SU-DHL-6 (cell line): ENCODE measurements around the gene BCL2L11.

ENCODE experiments used
- H2AFZ ChIP-seq: fragments of 200-600 bp; sonication (generic); 2 replicates; pipeline ENCODE4 v1.6.1; 2014; ENCODE audit warnings: low read depth, mild to moderate bottlenecking, moderate library complexity, mixed read lengths, antibody characterized with exemption, low read length; ENCODE audit not compliant: severe bottlenecking
- H3F3A ChIP-seq: fragments of 200-600 bp; shearing (Covaris generic); 2 replicates; pipeline ENCODE4 v1.6.0; 2016; ENCODE audit warnings: antibody characterized with exemption, mild to moderate bottlenecking; ENCODE audit not compliant: insufficient read depth
- H3K27ac ChIP-seq: fragments of 200-600 bp; sonication (generic); 2 replicates; pipeline ENCODE4 v1.5.1; 2016; ENCODE audit warnings: low read depth, mild to moderate bottlenecking, low read length, moderate library complexity, mixed read lengths
- H3K27me3 ChIP-seq: fragments of 200-600 bp; sonication (generic), shearing (Covaris generic); 2 replicates; pipeline ENCODE4 v1.6.0; 2014; ENCODE audit warnings: mild to moderate bottlenecking, low read length
- H3K36me3 ChIP-seq: fragments of 200-600 bp; sonication (generic); 2 replicates; pipeline ENCODE4 v1.6.1; 2014; ENCODE audit warnings: mild to moderate bottlenecking, low read length, mixed read lengths
- H3K4me2 ChIP-seq: fragments of 300-600, 200-600 bp; shearing (Covaris generic), sonication (generic); 2 replicates; pipeline ENCODE4 v1.6.0; 2014; ENCODE audit warnings: low read length, low read depth, mild to moderate bottlenecking; ENCODE audit not compliant: poor library complexity, severe bottlenecking
- H3K4me3 ChIP-seq: fragments of 200-600 bp; sonication (generic); 2 replicates; pipeline ENCODE4 v1.5.1; 2014; ENCODE audit warnings: antibody characterized with exemption, low read length, mild to moderate bottlenecking, mixed read lengths; ENCODE audit not compliant: insufficient read depth, poor library complexity, severe bottlenecking
- H3K79me2 ChIP-seq: fragments of 200-600 bp; sonication (generic); 2 replicates; pipeline ENCODE4 v1.6.1; 2014; ENCODE audit warnings: mild to moderate bottlenecking, low read length, moderate library complexity; ENCODE audit not compliant: insufficient read depth
- H3K9ac ChIP-seq: fragments of 200-600 bp; sonication (generic); 2 replicates; pipeline ENCODE4 v1.7.0; 2014; ENCODE audit warnings: mild to moderate bottlenecking, low read length
- H3K9me2 ChIP-seq: fragments of 200-600 bp; sonication (generic); replicated peaks from 2 replicates; pipeline ENCODE4 v1.6.1; 2014; ENCODE audit warnings: low read length; ENCODE audit not compliant: insufficient read depth
- H3K9me3 ChIP-seq: fragments of 200-600 bp; sonication (generic); 2 replicates; pipeline ENCODE4 v1.6.1; 2014; ENCODE audit warnings: low read length, mixed read lengths; ENCODE audit not compliant: insufficient read depth
- H4K20me1 ChIP-seq: fragments of 200-600 bp; sonication (generic); 2 replicates; pipeline ENCODE4 v1.6.1; 2014; ENCODE audit warnings: low read depth, mild to moderate bottlenecking, antibody characterized with exemption, low read length, moderate library complexity, mixed read lengths
- EZH2phosphoT487 ChIP-seq: fragments of 200-600 bp; sonication (generic), shearing (Covaris generic); conservative IDR thresholded peaks from 2 replicates; pipeline ENCODE4 v1.6.1; 2018; ENCODE audit warnings: mild to moderate bottlenecking, antibody characterized with exemption, low read length, moderate library complexity, mixed read lengths
- TF ChIP-seq, protein P1 (sequence below): fragments of 200-600 bp; sonication (generic); IDR thresholded peaks from one replicate; pipeline ENCODE4 v1.5.1; 2017; ENCODE audit warnings: antibody characterized with exemption, mild to moderate bottlenecking, low read length, moderate library complexity; ENCODE audit not compliant: insufficient read depth, poor library complexity, severe bottlenecking

Gene BCL2L11

GRCh38 chr2:111149882-111150455 is 29.3 kb downstream of the BCL2L11 start:
- no peak overlapping the region for H3K4me3 ChIP-seq
- peaks cover 5% of the 10 kb centered on the region; the same call in 1 of the 2 replicates for H3K36me3 ChIP-seq
- H3K27ac ChIP-seq, result no peak overlapping the region
- no peak for TF ChIP-seq EZH2phosphoT487
- TF ChIP-seq, protein P1, sequence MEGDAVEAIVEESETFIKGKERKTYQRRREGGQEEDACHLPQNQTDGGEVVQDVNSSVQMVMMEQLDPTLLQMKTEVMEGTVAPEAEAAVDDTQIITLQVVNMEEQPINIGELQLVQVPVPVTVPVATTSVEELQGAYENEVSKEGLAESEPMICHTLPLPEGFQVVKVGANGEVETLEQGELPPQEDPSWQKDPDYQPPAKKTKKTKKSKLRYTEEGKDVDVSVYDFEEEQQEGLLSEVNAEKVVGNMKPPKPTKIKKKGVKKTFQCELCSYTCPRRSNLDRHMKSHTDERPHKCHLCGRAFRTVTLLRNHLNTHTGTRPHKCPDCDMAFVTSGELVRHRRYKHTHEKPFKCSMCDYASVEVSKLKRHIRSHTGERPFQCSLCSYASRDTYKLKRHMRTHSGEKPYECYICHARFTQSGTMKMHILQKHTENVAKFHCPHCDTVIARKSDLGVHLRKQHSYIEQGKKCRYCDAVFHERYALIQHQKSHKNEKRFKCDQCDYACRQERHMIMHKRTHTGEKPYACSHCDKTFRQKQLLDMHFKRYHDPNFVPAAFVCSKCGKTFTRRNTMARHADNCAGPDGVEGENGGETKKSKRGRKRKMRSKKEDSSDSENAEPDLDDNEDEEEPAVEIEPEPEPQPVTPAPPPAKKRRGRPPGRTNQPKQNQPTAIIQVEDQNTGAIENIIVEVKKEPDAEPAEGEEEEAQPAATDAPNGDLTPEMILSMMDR, result no peak
- H3K79me2 ChIP-seq, result no peaks in the 10 kb centered on the region; the same call in 1 of the 2 replicates
- no peak overlapping the region for H3K4me2 ChIP-seq
- H4K20me1 ChIP-seq, result no peaks in the 10 kb centered on the region; the same call in 1 of the 2 replicates
- H3K27me3 ChIP-seq, result no peaks in the 10 kb centered on the region
- no peaks in the 10 kb centered on the region for H3F3A ChIP-seq
- no peaks in the 10 kb centered on the region for H3K9me3 ChIP-seq
- no peaks in the 10 kb centered on the region for H3K9me2 ChIP-seq
- H3K9ac ChIP-seq, result no peak overlapping the region
- no peak overlapping the region for H2AFZ ChIP-seq

DNA sequence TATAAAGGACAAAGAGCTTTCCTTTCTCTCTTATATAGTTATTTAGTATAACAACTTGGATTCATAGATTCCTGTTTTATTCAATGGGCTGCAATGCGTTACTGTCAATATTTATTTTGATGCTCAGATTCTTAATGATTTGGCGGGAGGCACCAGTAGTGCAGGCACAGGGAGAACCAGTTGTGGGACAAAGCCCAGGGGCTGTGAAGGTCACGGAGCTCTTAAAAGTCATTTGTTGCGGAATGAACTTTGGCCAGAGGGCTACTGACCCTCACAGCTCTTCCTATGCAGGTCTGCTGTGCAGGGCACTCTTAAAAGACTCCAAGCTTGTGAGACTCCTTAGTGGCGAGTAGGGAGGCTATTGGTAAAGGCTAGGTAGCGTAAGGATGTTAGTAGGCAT is 34.0 kb downstream of the BCL2L11 start:
- Histone ChIP-seq H4K20me1 (no peaks in the 10 kb centered on the region; the same call in 1 of the 2 replicates), H2AFZ (no peak overlapping the region), H3K27ac (no peak overlapping the region), H3F3A (peaks cover 27% of the 10 kb centered on the region), H3K4me3 (no peak overlapping the region), H3K79me2 (peaks cover 11% of the 10 kb centered on the region; the same call in 1 of the 2 replicates), H3K4me2 (no peak overlapping the region), H3K9ac (no peak overlapping the region), H3K9me3 (no peaks in the 10 kb centered on the region), H3K27me3 (no peaks in the 10 kb centered on the region), H3K36me3 (peaks cover 5% of the 10 kb centered on the region; the same call in 1 of the 2 replicates), H3K9me2 (no peaks in the 10 kb centered on the region)
- no peak for TF ChIP-seq EZH2phosphoT487
- TF ChIP-seq, protein P1, result no peak

DNA sequence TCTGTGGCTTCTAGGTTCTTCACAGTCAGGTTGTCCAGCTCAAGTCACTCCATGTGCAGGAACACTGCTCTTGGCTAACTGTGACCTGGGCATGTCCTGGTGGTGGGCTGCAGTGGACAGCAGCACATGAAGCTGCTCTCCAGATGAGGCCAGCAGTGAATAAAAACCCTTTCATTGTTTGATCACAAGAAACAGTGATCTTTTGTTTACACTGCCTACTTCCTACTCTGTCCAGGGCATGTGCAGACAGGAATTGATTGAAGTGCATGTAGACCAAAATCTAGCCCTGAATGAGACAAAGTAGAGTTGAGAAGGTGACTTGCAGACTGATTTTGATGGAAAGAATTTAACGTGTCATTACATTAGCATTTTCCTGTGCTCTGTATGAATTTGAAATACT is 34.9 kb downstream of the BCL2L11 start:
- Histone ChIP-seq H3K4me2 (no peak overlapping the region), H4K20me1 (no peaks in the 10 kb centered on the region; the same call in 1 of the 2 replicates), H3K27ac (peak overlapping the region; percentile 90), H3K36me3 (peaks cover 5% of the 10 kb centered on the region; the same call in 1 of the 2 replicates), H3K9me3 (no peaks in the 10 kb centered on the region), H3K27me3 (no peaks in the 10 kb centered on the region), H3F3A (peaks cover 27% of the 10 kb centered on the region), H3K9ac (no peak overlapping the region), H3K9me2 (no peaks in the 10 kb centered on the region), H3K4me3 (no peak overlapping the region), H3K79me2 (peaks cover 11% of the 10 kb centered on the region; the same call in 1 of the 2 replicates), H2AFZ (no peak overlapping the region)
- TF ChIP-seq, protein P1, result no peak
- TF ChIP-seq EZH2phosphoT487, result no peak
